Kidney tubule cell (primary cell): ENCODE measurements around the gene FAM25A.
A peak's percentile ranks its signal among the peaks of the same experiment; 100 is the strongest.
"Not testable (repeated sequence)": the region's sequence is repeated elsewhere in the genome, so short reads cannot be mapped to it uniquely, and the experiment has no call there.

Experiments used
- DNase-seq: peaks from one replicate; pipeline ENCODE4 v3.0.0-alpha.2; 2018; ENCODE audit warnings: low spot score

The FAM25A gene

DNA sequence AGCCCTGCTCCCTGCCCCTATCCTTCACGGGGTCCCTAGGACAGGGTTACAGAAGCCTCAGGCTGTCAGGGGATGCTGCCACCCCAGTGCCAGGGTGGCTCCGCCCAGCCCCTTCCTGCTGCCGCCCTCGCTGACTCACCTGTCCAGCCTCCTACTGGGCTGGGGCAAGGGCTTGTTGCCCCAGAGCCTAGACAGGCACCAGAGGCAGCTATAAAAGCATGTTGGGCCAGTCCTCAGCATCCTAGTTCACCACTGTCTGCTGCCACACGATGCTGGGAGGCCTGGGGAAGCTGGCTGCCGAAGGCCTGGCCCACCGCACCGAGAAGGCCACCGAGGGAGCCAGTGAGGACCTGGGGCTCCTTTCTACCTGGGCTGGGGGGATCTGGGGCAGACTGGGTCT, at the start of gene FAM25A:
Gene FAM25A (plus strand): TSS at position 239 of the 400 bp plus-strand sequence. CDS start 31 bp downstream, at position 270.
- peak; percentile 38 for DNase-seq

DNA sequence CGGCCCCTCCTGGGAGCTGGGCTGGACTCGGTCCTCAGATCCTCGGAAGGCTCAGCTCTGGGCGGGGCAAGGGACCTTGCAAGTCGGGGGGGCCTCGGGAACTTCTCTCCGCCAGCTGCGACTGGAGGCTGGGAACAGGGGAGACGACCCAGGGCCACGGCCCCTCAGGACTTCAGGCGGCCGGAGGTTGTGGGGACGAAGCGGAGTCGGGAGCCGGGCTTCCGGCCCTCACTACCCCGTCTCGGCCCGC, 49.2 kb upstream of the FAM25A start:
- no peak for DNase-seq

DNA sequence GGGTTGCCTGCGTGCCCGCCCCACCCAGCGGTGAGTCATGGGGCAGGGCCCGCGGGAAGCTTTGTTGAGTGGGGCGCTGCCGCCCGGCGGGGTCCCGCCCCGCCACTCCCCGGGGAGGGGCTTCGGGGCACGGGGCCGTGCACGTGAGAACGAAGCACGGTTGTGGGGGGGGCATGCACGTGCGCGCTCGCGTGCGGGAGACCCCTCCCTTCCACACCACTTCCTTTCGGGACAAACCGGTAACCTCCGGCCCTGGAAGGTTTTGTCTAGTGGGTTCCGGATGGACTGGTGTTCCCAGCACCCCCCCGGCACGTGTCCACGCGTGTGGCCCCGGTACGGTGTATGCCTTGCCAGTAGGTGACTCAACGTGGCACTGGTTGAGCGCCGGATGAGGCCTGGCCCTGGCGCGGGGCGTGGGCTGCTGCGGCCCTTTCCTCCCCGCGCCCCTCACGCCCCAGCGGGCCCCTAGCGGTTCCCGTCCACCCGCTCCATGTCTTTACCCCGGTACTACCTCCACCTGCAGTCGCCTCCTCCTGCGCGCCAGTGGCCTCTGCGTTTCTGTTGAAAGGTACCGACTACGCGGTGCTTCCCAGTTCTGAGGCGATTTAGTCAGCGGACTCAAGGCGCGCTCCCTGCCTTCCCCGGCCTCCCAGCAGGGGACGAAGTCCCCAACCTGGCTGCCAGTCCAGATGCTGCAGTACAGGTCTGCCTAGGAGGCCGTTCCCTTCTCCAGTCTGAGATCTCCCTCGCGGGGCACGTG, 48.7 kb upstream of the FAM25A start:
- DNase-seq, result peak; percentile 92

DNA sequence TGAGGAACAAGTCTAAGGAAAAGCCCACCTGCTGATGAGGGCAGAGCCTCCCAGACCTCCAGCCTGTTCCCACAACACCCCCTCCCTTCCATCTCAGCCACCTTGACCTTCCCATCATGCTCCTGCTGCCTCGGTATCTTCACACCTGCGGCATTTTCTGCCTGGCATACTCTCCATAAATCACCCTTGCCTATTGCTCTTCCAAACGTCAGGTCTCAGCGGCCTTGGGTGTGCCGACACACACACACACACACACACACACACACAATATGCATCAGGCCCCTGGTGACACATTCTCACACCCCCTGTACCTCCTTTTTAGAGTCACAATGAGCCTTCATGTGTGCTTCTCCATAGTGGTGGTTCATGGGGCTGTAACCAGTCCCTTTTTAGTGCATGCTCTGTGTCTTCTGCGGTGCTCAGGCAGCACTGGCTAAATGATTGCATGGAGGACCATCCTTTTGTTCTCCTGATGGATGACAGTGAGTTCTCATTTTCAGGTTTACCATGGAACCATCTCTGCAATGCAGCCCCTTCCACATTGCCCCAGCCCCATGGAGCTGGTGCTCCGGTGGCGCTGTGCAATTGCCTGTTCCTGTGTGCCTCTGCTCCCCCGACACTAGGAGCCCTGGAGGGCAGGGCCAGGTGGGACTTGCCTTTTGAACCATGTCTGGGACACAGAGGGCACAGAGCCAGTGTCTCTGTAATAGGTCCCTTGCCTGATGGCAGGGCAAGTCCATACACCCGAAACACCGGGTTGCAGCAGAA, 47.3 kb upstream of the FAM25A start:
- no peak for DNase-seq

DNA sequence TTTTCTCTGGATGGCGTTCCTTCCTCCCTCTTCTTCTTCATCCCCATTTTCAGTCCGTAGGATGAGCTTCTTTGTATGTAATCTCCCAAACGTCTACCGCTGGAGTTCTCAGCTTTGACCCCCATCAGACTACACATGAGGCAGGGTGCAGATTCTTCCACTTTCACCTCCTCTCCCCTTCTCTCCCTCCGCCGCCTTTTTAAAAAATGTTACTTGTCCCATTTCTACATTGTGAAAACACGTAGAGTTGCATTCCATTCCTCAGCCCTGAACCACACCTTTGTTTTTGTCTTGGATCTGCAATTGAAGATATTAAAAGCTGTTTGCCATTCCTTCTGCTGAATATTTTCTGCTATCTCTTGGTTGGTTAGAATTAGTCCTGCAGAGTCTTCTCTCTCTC, 45.6 kb upstream of the FAM25A start:
- no peak for DNase-seq

DNA sequence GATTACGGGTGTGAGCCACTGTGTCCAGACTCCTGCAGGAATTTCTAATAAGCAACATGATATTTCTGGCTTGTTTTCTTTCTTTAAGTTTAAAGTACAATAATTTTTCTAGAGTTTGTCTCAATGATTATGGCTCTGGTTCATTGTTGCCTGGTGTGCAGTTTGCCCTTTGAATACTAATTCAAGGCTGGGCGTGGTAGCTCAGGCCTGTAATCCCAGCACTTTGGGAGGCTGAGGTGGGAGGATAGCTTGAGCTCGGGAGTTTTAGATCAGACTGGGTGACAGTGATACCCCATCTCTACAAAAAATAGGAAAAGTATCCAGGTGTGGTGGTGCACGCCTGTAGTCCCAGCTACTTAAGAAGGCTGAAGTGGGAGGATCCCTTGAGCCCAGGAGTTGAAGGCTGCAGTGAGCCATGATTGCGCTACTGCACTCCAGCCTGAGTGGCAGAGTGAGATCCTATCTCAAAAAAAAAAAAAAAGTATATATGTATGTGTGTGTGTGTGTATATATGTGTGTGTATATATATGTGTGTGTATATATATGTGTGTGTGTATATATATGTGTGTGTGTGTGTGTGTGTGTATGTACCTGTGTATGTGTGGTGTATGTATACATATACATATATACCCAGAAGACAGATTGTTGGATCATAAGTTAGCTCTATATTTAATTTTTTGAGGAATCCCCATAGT, 43.6 kb upstream of the FAM25A start:
- DNase-seq, result no peak

DNA sequence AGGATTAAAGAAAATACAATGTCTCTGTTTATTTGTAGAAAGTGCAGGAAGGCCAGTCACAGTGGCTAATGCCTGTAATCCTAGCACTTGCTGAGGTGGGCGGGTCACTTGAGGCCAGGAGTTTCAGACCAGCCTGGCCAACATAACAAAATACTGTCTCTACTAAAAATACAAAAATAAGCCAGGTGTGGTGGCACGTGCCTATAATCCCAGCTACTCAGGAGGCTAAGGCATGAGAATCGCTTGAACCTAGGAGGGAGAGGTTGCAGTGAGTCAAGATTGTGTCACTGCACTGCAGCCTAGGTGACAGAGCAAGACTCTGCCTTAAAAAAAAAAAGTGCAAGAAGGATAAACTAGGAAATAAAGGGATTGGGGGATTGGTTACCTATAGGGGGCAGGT, 41.6 kb upstream of the FAM25A start:
- DNase-seq, result peak; percentile 62

DNA sequence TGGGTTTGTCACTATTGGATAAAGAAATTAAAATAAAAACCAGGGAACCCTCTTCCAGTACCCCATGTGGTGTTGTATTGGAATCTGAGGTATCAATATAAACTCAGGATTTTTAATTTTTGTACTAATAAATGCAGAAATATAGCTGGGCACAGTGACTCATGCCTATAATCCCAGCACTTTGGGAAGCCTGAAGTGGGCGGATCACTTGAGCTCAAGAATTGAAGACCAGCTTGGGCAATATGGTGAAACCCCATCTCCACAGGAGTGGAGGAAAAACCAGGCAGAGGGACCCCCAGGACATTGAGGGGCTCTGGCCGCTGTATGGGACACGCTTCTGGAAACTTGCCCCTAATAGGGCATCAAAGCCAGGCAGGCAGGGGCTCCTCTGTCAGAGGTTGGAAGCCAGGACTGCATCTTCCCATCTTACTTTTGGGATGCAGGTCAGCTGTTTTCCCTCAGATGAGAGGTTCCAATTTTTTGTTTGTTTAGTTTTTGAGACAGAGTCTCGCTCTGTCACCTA, 40.7 kb upstream of the FAM25A start:
- no peak for DNase-seq

DNA sequence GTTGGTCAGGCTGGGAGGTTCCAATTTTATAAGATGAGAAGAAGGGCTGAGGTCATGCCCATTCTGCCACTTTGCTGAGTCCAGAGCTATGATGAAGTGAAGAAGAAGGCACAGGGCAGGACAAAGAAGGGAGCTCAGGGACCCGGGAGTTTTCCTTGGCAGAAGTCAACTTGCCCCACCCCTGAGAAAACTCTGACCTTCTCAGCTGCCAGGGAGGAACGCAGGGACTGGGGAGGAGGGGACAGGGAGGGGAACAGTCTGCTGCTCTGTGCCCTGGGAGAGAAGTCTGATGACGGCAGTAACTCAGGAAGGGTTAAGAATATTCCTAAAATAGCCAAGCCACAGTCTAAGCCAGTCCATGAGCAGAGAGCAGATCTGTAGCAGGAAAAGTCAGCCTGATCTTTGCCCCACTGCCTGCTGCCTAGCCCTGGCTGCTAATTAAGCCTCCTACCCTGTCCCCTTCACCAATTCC, 40.1 kb upstream of the FAM25A start:
- DNase-seq, result no peak

DNA sequence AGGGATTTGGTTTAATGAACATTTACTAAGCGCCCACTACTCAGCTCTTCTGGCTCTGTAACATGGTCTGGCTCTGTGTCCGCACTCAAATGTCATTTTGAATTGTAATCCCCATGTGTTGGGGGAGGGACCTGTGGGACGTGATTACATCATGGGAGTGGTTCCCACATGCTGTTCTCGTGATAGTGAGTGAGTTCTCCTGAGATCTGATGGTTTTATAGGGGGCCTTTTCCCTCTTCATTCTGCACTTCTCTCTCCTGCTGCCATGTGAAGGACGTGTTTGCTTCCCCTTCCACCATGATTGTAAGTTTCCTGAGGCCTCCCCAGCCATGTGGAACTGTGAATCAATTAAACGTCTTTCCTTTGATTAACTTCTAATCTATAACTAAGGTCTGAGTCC, 39.1 kb upstream of the FAM25A start:
- DNase-seq, result not testable (repeated sequence)

DNA sequence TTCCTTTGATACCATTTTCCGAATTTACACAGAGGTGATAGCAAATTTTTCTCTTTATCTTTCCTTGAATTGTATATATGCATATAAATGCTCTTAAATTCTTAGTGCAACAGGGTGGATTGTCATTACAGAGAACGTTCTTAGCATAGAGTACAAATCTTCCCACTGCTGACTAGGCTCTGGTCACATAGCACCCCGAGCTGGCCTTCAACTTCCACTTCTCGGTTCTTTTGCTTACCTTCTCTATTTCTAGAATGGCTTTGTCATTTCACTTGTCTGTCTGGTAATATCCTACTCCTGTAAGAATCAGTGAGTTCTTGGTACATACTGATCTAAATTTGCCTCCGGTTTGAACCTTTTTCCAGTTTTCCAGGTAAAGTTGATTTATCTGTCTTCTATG, 38.4 kb upstream of the FAM25A start:
- no peak for DNase-seq

DNA sequence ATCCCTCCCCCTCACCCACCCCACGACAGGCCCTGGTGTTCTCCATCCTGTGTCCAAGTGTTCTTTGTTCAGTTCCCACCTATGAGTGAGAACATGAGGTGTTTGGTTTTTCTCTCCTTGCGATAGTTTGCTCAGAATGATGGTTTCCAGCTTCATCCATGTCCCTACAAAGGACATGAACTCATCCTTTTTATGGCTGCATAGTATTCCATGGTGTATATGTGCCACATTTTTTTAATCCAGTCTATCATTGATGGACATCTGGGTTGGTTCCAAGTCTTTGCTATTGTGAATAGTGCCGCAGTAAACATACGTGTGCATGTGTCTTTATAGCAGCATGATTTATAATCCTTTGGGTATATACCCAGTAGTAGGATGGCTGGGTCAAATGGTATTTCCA, 35.6 kb upstream of the FAM25A start:
- DNase-seq, result not testable (repeated sequence)

DNA sequence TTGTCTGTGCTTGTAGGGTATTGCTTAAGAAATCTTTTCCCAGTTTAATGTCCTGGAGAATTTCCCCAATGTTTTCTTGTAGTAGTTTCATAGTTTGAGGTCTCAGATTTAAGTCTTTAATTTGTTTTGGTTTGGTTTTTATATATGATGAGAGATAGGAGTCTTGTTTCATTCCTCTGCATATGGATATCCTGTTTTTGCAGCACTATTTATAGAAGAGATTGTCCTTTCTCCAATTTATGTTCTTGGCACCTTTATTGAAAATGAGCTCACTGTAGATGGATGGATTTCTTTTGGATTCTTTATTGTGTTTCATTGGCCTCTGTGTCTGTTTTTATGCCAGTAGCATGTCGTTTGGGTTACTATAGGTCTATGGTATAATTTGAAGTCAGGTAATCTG, 31.6 kb upstream of the FAM25A start:
- DNase-seq, result no peak

DNA sequence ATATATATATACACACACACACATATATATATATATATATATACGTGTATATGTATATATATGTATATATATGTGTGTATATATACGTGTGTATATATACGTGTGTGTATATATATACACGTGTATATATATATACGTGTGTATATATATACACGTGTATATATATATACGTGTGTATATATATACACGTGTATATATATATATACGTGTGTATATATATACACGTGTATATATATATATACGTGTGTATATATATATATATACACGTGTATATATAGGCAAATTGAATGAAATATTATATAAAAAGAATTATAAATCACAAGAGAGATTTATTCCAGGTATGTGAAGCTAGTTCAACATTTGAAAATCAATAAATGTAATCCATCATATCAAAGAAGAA, 28.7 kb upstream of the FAM25A start:
- DNase-seq, result not testable (repeated sequence)

DNA sequence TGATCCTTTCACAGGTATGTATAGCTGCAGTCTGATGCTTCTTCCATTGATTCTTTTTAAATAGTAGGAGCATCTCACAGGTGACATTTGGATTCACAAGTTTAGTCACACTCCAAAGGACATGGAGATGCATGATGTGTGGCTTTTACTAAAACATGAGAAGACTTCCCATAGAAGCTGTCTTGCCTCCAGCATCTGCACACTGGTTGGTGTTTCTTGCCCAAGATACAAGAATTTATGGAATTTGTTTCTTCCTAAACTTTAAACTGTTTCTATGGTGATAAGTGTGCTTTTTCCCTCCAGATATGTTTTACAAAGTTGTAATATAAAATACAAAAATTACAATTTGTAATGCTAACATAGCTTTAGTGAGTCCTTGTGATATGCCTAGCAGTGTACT, 27.6 kb upstream of the FAM25A start:
- no peak for DNase-seq

DNA sequence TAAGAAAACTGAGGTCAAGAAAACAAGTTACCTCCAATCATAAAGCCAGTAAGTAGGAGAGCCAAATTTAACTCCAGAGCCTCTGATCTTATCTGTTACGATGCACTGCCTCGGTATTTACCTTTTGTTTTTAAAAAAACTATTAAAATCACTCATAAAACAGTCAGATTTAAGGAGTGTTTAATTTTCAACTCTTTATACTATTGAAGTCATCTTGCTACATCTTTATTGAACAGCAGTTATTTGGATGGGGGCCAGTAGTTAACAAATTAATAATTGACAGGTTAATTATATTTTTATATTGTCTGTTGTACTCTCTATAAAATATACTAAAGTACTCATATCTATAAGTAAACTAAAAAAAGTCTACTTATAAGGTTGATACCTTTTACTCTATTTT, 27.2 kb upstream of the FAM25A start:
- no peak for DNase-seq

DNA sequence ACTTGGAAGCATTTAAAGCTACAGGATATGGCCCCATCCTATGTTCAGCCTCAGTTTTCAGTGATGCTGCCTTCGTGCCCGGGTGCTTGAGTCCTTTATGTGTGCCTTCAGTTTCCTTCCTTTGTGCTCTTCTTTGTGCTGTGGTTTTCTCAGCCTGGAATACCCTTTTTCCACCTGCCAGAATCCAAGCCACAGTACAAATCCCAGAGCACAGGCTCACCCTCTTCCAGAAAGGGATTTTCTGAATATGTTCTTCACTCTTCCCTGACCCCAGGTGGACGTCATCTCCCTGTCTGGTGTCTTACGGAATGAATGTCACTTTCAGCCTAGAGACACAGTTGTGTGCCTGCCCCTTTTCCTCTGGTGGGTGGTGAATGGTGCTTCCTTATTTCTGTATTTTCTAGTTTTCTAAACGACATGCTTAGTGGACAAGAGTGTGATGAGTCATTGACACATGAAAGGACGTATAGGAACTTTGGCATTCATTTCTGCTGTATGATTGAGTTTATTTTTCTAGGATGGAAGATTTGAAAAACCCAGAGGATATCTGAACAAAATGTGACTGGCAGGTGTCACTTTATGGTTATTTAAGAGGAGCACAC, 20.2 kb upstream of the FAM25A start:
- DNase-seq, result not testable (repeated sequence)

DNA sequence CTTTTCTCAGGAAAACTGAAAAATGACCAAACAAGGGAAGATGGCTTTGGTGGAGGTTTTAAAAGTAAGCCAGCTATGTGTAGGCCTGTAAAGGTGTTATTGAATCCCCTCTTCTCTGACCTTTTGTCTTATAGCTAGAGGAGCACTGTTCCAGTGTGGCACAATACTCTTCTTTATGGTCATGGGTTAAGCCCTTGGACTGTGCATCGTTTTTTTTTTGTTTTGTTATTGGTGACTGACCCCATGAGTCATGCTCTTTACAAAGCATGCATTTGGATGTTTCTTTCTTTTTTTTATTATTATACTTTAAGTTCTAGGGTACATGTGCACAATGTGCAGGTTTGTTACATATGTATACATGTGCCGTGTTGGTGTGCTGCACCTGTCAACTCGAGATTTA, 19.6 kb upstream of the FAM25A start:
- no peak for DNase-seq

DNA sequence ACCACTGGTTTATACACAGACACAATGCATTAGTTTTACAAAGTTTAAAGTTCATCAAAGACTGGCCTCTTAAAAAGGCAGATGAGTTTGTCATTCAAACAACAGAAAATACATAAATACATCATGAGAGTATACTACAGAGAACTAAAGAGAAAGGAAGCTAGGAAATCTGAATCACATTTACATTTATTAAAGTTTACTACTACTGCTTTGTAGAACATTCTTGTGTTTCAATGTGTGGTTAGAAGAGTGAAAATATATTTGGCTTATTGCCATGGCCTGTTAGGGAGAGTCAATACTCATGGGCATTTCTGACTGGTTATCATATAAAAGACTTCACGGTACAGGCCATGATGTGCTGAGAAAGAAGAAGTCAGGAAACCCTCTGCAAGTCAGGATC, 13.0 kb upstream of the FAM25A start:
- DNase-seq, result not testable (repeated sequence)

DNA sequence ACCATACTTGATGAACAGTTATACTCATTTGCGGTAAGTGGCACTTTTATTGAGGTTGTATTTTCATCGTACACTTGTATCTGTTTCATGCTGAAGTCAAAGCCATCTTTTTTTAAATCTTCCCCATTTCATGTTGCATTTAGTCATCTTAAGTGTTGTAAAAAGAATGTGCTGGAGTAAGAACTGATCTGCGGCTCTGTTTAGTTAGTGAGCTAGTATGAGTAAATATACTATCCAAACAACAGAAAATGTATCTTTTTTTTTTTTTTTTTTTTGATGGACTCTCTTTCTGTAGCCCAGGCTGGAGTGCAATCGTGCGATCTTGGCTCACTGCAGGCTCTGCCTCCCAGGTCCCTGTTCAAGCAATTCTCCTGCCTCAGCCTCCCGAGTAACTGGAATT, 12.4 kb upstream of the FAM25A start:
- not testable (repeated sequence) for DNase-seq

DNA sequence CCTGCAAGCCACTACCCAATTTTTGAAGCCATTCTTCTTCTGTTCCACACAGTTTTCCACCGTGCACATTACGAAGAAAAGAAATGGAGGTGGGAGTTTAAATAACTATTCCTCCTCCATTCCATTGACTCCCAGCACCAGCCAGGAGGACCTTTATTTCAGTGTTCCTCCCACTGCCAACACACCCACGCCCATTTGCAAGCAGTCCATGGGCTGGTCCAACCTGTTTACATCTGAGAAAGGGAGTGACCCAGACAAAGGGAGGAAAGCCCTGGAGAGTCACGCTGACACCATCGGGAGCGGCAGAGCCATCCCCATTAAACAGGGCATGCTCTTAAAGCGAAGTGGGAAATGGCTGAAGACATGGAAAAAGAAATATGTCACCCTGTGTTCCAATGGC, 11.8 kb upstream of the FAM25A start:
- not testable (repeated sequence) for DNase-seq

DNA sequence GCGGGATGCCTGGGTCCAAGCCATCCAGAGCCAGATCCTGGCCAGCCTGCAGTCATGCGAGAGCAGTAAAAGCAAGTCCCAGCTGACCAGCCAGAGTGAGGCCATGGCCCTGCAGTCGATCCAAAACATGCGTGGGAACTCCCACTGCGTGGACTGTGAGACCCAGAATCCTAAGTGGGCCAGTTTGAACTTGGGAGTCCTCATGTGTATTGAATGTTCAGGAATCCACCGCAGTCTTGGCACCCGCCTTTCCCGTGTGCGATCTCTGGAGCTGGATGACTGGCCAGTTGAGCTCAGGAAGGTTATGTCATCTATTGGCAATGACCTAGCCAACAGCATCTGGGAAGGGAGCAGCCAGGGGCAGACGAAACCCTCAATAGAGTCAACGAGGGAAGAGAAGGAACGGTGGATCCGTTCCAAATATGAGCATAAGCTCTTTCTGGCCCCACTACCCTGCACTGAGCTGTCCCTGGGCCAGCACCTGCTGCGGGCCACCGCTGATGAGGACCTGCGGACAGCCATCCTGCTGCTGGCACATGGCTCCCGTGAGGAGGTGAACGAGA, 10.9 kb upstream of the FAM25A start:
- not testable (repeated sequence) for DNase-seq
